OCI-LY1 (cell line): ENCODE data around the gene RFNG.

Experiments
- EZH2 ChIP-seq: fragments of 200-600 bp; sonication (generic), shearing (Covaris generic); IDR thresholded peaks from 2 replicates; pipeline ENCODE4 v1.8.0; 2017; ENCODE audit warnings: borderline replicate concordance, mixed run types, mild to moderate bottlenecking, antibody characterized with exemption, low read length, moderate library complexity, mixed read lengths
- TF ChIP-seq, protein P1 (sequence below): fragments of 200-600 bp; sonication (generic), shearing (Covaris generic); IDR thresholded peaks from 2 replicates; pipeline ENCODE4 v1.5.1; 2017; ENCODE audit warnings: mild to moderate bottlenecking, antibody characterized with exemption, low read length, moderate library complexity, mixed read lengths

DNA sequence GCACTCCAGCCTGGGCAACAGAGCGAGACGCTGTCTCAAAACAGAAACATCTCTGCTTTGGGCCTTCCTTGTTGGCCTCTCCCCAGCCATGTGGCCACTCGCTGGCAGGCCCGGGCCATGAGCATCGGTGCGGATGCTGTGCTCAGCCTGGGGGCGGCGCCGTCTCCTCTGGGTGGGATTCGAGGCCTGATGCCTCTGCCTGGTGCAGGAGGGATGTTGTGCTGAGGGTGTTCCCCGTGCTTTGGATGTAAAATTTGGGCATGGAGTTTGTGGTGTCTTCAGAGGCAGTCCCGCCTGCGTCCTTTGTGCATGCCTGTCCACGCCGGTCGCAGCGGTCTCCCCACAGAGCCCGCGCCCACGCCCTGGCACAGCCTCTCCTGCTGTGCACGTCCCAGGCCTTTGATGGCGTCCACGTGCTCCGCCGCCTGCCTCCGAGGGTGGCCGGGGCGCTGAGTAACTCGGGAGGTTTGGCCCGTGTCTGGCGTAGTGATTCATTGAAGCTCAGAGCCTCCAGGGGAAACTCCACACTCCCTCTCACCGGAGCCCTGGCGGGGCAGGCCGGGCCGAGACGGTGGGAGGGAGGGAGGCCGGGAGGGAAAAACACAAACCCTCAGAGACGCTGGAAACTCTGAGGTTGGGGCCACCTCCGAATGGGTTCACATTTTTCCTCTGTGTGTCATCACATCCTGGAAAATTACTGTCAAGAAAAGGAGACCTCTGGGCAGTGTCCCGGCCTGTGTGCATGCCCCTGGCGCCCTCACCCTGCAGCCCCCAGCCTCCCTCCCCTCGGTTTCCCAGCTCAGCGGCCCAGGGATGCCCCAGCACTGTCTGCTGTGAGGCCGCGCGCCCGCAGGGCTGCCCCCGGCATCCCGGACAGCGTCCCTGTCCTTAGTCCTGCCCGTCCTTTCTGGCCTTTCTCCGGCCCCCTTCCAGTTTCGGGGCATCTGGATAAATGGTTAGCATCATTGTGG lies 47.9 kb downstream of the RFNG start:
- TF ChIP-seq, protein P1, sequence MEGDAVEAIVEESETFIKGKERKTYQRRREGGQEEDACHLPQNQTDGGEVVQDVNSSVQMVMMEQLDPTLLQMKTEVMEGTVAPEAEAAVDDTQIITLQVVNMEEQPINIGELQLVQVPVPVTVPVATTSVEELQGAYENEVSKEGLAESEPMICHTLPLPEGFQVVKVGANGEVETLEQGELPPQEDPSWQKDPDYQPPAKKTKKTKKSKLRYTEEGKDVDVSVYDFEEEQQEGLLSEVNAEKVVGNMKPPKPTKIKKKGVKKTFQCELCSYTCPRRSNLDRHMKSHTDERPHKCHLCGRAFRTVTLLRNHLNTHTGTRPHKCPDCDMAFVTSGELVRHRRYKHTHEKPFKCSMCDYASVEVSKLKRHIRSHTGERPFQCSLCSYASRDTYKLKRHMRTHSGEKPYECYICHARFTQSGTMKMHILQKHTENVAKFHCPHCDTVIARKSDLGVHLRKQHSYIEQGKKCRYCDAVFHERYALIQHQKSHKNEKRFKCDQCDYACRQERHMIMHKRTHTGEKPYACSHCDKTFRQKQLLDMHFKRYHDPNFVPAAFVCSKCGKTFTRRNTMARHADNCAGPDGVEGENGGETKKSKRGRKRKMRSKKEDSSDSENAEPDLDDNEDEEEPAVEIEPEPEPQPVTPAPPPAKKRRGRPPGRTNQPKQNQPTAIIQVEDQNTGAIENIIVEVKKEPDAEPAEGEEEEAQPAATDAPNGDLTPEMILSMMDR = no peak
- TF ChIP-seq EZH2 = no peak
